A673 (cell line): Measurements from ENCODE around the gene STARD7.

Experiments used
- EZH2 ChIP-seq: fragments of 200-600 bp; sonication (generic); IDR thresholded peaks from 2 replicates; pipeline ENCODE4 v1.6.1; 2017; ENCODE audit warnings: borderline replicate concordance, low read depth, mild to moderate bottlenecking, mixed read lengths, antibody characterized with exemption, low read length; ENCODE audit not compliant: poor library complexity, severe bottlenecking
- TF ChIP-seq, protein P1 (sequence below): fragments of 300-800, 200-600 bp; sonication (generic); conservative IDR thresholded peaks from 2 replicates; pipeline ENCODE4 v1.5.1; 2017; ENCODE audit warnings: low read depth, mild to moderate bottlenecking, antibody characterized with exemption, low read length, moderate library complexity, mixed read lengths

DNA sequence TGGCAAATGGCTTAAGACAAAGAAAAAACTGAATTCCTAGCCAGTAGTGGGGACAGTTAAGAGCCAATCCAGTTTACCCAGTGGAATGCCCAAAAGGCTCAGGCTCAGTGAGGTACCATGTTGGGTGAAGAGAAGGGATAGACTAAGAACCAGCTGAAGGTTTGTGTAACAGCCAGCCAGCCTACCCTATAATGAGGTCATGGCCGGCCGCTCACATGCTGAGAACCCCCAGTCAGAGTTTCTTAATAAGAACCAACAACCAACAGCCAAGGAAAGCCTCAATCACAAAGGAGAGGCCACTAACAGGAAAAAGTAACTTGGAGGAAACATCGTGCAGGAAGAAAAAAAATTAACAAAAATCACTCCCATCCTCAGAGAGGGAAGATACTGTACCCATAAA lies 38.0 kb downstream of the STARD7 start:
- TF ChIP-seq, protein P1, sequence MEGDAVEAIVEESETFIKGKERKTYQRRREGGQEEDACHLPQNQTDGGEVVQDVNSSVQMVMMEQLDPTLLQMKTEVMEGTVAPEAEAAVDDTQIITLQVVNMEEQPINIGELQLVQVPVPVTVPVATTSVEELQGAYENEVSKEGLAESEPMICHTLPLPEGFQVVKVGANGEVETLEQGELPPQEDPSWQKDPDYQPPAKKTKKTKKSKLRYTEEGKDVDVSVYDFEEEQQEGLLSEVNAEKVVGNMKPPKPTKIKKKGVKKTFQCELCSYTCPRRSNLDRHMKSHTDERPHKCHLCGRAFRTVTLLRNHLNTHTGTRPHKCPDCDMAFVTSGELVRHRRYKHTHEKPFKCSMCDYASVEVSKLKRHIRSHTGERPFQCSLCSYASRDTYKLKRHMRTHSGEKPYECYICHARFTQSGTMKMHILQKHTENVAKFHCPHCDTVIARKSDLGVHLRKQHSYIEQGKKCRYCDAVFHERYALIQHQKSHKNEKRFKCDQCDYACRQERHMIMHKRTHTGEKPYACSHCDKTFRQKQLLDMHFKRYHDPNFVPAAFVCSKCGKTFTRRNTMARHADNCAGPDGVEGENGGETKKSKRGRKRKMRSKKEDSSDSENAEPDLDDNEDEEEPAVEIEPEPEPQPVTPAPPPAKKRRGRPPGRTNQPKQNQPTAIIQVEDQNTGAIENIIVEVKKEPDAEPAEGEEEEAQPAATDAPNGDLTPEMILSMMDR: no peak
- TF ChIP-seq EZH2: no peak
